NCI-H2107 treated with DMSO at 0.1 percent for 48 hours (cell line): ENCODE data around the gene OR5AU1.
A peak's percentile ranks its signal among the peaks of the same experiment; 100 is the strongest.

Source experiments
- DNase-seq: peaks from one replicate; lab custom pipeline; 2025; ENCODE audit not compliant: unreplicated experiment; lab: John Stamatoyannopoulos, UW

The OR5AU1 gene

DNA sequence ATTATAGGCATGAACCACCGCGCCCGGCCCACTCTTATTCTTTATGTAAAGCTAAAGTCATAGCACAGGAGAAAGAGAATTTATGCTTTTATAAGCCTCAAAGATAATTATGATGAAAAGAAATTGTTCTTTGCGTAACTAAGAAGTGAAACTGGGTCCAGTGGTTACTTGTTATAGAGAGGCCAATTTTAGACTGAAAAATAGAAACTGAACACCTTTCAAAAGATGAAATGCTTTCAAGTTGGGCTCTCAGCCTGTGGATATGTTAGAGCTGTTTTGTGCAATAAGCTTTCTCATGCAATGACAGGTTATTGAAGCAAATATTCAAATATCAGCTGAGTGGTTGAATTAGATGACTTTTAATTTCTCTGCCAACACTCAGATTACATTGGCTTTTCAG, 47.1 kb downstream of the OR5AU1 start:
- DNase-seq: peak; percentile 19

DNA sequence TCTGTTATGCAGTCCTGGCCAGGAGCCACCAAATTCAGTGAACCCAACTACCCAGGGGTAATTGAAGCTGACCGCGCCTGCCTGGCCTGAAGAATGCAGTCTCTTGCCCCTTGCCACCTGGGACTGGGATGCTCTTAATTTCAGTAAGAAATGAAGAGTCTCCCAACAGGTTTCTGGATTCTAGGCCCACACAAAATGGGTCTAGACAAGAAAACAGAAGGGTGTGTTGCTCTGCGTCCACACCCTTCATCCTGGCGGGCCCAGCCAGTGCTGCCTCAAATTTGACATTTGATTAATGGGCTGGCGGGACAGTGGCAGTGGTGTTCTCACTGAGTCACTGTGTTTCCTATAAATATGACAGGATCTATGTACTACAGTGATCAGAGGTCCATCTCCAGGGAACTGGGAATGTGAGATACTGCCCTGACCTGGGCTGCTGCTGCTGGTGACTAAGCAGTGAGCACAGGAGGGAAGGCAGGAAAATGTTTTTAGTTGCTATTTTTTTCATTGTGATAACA, 48.5 kb downstream of the OR5AU1 start:
- no peak for DNase-seq

DNA sequence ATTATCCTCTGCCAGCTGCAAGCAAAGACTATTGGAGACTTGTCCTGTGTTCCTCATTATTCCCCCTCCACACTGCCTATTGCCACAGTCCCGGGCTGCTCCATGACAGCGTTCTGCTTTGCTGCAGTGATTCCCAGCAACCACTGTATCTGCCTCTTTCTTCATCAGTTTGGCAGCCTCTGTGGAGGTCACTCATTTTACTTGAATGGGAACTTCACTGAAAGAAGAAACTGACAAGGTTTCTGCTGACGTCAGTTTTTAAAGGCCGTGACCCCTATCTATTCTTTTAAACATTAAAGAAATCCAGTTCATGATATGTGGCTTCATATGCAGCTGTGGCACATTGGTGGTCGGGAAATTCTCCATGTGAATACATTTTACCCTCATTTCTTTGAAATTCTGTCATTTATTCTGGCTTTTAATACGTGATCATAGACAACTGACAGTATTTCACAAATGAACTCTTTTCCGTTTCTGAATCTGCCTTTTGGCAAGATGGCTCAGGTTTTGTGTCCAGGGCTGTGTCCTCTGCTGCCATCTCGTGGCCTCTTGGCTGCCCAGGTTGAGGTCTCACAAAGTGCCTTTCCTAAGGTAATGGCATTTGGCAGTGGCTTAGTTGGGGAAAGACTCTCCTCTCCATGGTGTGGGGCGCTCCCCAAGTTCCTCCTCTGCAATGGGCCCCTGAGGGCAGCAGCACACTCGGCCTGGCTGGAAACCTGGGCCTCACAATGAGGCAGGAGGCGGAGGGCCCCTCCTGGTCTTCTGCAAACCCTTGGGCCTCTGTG, 49.2 kb downstream of the OR5AU1 start:
- DNase-seq: peak; percentile 93

DNA sequence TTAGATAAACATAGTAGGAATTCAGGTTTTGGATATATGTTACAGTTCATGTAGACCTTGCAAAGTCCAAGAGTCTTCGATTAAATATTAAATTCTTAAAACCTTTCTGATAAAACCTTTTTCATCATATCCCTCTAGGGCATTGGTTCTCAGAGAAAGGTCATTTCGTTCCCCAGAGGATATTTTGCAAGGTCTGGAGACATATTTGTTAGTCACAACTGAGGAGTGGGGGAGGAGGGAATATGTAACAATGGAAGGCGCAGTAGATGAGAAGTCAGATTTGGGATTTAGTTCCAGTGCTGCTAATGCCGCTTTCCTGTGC, 49.7 kb downstream of the OR5AU1 start:
- DNase-seq: peak; percentile 68

DNA sequence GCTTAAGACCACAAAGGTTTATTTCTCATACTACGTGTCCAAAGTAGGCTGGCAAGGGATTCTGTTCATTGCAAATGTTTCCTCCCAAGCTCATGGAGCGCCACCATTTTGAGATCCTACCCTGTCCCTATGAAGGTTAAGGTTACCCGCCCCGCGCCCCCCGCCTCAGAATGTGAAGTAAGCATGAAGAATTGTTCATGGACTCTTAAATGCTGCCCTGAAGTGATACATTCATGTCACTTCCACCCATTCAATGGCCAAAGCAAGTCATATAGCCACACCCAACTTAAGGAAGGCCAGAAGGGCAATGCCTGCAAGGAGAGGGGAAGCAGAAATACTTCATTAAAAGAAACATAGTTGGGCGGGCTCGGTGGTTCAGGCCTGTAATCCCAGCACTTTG, 50.8 kb downstream of the OR5AU1 start:
- DNase-seq: no peak
